ENCODE measurements around the gene COL4A6. TPM values are rescaled to one million over a fixed set of nuclear protein-coding genes. Genes with fewer than 3 reads are reported as not detected.

Gene COL4A6
- total and polyA plus RNA-seq, 10 of the 15 experiments (the other 5 are each of a cell fraction or from before 2014, with no cell fraction given): 0.02 to 0.56 (median 0.05) TPM; not detected in 3

DNA sequence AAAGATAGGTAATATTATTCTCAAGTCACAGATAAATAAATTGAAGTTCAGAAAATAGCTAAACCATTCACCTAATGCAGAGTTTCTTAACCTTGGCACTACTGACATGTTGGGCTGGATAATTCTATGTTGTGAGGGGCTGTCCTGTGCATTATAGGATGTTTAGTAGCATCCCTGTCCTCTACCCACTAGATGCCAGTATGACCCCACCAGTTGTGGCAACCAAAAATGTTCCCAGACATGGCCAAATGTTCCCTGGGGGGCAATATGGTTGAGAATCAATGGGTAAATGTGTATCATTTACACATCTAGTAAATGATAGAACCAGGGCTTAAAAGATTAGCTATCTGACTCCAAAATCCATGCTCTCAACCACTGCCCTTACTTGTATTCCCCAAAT, 140.9 kb downstream of the COL4A6 start:
- Histone ChIP-seq H3K27ac (ENCODE audit: control insufficient read depth, insufficient read depth) (no peak overlapping the region), H3K9me3 (replicated peaks; ENCODE audit: control insufficient read depth, insufficient read depth, low read length) (no peaks in the 10 kb centered on the region), H3K27me3 (replicated peaks in 1 of 2; ENCODE audit: control insufficient read depth in 2 of 2, insufficient read depth in 2 of 2, low read length in 1 of 2) (no peaks in the 10 kb centered on the region; a peak in 2 of 4 replicates), H3K36me3 (ENCODE audit: control insufficient read depth in 2 of 2, insufficient read depth in 2 of 2, low read length in 1 of 2) (no peaks in the 10 kb centered on the region), H3K79me2 (ENCODE audit: control insufficient read depth, insufficient read depth, low read length) (no peaks in the 10 kb centered on the region), H3K4me1 (ENCODE audit: control insufficient read depth, insufficient read depth, low read length) (no peaks in the 10 kb centered on the region), H3K4me3 (no peak overlapping the region), H2AFZ (ENCODE audit: control insufficient read depth, low read depth, low read length) (no peak overlapping the region), H3K4me2 (ENCODE audit: control insufficient read depth, insufficient read depth) (no peak overlapping the region), H4K20me1 (ENCODE audit: control insufficient read depth, insufficient read depth) (no peaks in the 10 kb centered on the region), H3K9ac (ENCODE audit: control insufficient read depth, insufficient read depth, low read length) (no peak overlapping the region)
- RAD21 ChIA-PET (ENCODE audit: unreplicated experiment): no interaction called here
- SMC1A ChIA-PET (ENCODE audit: uncharacterized antibody, unreplicated experiment): no interaction called here
- no TSS peak for BruUV-seq (replicated peaks)
- no peak for FAIRE-seq
- DNase-seq (ENCODE audit: low read depth, low spot score): no peak
- POLR2A ChIA-PET: no interaction called here
- no peak for TF ChIP-seq NFYB (IDR thresholded peaks at IDR 0.05; ENCODE audit: insufficient read depth, low read depth, low read length)
- TF ChIP-seq ZNF274 (IDR thresholded peaks at IDR 0.05; ENCODE audit: insufficient read depth, insufficient read length): no peak
- no peak for TF ChIP-seq MEF2A (IDR thresholded peaks at IDR 0.05; ENCODE audit: insufficient read depth, low read depth, low read length)
- no peak for TF ChIP-seq BHLHE40 (IDR thresholded peaks at IDR 0.05; ENCODE audit: borderline replicate concordance in 1 of 2, low read depth in 2 of 2, low read length in 1 of 2)
- TF ChIP-seq POLR2AphosphoS2 (IDR thresholded peaks at IDR 0.05; ENCODE audit: low read depth, low read length): no peak
- TF ChIP-seq RUNX3 (IDR thresholded peaks at IDR 0.05; ENCODE audit: low read length): no peak
- no peak for TF ChIP-seq JUNB (IDR thresholded peaks at IDR 0.05)
- no peak for TF ChIP-seq TCF12 (IDR thresholded peaks at IDR 0.05; ENCODE audit: low read depth, low read length)
- TF ChIP-seq NFYA (IDR thresholded peaks at IDR 0.05; ENCODE audit: borderline replicate concordance, low read depth, low read length): no peak
- intact Hi-C loops (cut with micrococcal nuclease; ENCODE audit: unreplicated experiment) (no loop called here), in situ Hi-C loops (cut with MboI) (no loop called here)
- CTCF ChIA-PET: no interaction called here
- no peak for ATAC-seq

- Histone ChIP-seq H3K4me1 (ENCODE audit: control insufficient read depth, insufficient read depth, low read length) (no peaks in the 10 kb centered on the region), H3K79me2 (ENCODE audit: control insufficient read depth, insufficient read depth, low read length) (no peaks in the 10 kb centered on the region), H3K4me3 (no peak overlapping the region), H3K4me2 (ENCODE audit: control insufficient read depth, insufficient read depth) (no peak overlapping the region), H3K36me3 (ENCODE audit: control insufficient read depth in 2 of 2, insufficient read depth in 2 of 2, low read length in 1 of 2) (no peaks in the 10 kb centered on the region), H4K20me1 (ENCODE audit: control insufficient read depth, insufficient read depth) (no peaks in the 10 kb centered on the region), H3K27me3 (replicated peaks in 1 of 2; ENCODE audit: control insufficient read depth in 2 of 2, insufficient read depth in 2 of 2, low read length in 1 of 2) (no peaks in the 10 kb centered on the region; a peak in 1 of 4 replicates), H3K9me3 (replicated peaks; ENCODE audit: control insufficient read depth, insufficient read depth, low read length) (no peaks in the 10 kb centered on the region), H3K27ac (ENCODE audit: control insufficient read depth, insufficient read depth) (no peak overlapping the region), H2AFZ (ENCODE audit: control insufficient read depth, low read depth, low read length) (no peak overlapping the region), H3K9ac (ENCODE audit: control insufficient read depth, insufficient read depth, low read length) (no peak overlapping the region)
- BruUV-seq (replicated peaks): no TSS peak
- 40% methylated on average over 3 of the region's 3 CpGs for WGBS (ENCODE audit: insufficient coverage, insufficient replicate concordance, low lambda C conversion rate, missing lambda C conversion rate)
- in situ Hi-C loops (cut with MboI) (no loop called here), intact Hi-C loops (cut with micrococcal nuclease; ENCODE audit: unreplicated experiment) (no loop called here)
- SMC1A ChIA-PET (ENCODE audit: uncharacterized antibody, unreplicated experiment): no interaction called here
- TF ChIP-seq ZNF384 (IDR thresholded peaks at IDR 0.05; ENCODE audit: borderline replicate concordance, low read depth, low read length): no peak
- CTCF ChIA-PET: no interaction called here
- no peak for DNase-seq (ENCODE audit: low read depth, low spot score)
- POLR2A ChIA-PET: no interaction called here
- FAIRE-seq: no peak
- ATAC-seq: no peak
- RAD21 ChIA-PET (ENCODE audit: unreplicated experiment): no interaction called here
Observed at GRCh38 chrX:108292053-108292452, 146.2 kb downstream of the COL4A6 start.
